Limb (tissue), 2 donors: Measurements from ENCODE around the gene PGA3.
A peak's percentile ranks its signal among the peaks of the same experiment; 100 is the strongest.
"Not testable (repeated sequence)": the region's sequence is repeated elsewhere in the genome, so short reads cannot be mapped to it uniquely, and the experiment has no call there.

Experiments used
- DNase-seq, 2 donors: peaks; one replicate each; pipeline ENCODE4 v3.0.0-alpha.2; 2016; ENCODE audit errors: extremely low spot score in 2 of 2

The PGA3 gene

GRCh38 chr11:61250796-61251765, 47.8 kb downstream of the PGA3 start:
- DNase-seq = peak in 1 of 2 donors; percentile 59

DNA sequence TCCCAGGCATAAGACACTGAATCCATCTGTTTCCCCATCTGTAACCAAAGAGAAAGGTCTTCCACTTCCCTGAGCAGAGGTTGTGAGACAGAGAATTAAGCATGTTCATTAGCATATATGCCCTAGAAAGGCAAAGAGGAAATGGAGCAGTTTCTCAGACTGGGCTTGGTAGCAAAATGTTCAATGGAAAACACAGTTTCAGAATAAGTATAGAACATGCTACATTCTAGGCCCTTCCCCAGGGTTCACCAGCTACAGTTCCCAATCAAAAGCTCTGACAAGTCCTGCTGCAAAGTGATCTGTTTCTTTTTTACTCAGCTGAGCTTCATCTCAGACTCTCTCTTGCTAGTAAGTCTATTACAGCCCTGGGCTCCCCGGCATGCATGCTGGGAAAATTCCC, 49.0 kb downstream of the PGA3 start:
- not testable (repeated sequence) for DNase-seq

DNA sequence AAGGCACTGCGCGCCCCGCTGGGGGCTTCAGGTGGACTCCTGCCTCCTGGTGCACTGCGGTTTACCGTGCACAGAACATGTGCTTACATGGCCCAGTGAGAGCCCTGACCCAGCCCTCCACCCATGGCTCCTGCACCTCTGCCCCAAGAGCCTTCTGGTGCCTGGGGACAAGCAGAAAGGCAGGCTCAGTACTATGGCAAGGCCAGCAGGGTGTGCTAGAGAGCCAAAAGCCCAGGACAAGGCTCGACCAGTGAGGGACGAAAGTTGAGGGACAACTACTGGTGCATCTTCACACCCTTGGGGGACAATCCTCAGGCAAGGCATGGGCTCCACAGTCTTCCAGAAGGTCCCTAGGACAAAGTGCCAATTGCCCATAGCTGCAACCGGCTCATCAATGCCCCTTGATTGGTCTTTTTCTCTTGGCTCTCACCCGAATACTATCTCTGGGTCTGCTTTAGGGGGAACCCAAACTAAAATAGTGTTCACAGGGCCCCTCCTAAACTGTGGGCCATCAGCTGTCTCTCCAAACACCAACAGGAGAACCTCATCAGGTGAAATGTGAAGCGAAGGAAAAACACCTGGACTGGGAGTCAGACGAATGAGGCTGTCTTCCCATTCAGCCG, 51.2 kb downstream of the PGA3 start:
- peak; percentile 13 to 49 for DNase-seq

DNA sequence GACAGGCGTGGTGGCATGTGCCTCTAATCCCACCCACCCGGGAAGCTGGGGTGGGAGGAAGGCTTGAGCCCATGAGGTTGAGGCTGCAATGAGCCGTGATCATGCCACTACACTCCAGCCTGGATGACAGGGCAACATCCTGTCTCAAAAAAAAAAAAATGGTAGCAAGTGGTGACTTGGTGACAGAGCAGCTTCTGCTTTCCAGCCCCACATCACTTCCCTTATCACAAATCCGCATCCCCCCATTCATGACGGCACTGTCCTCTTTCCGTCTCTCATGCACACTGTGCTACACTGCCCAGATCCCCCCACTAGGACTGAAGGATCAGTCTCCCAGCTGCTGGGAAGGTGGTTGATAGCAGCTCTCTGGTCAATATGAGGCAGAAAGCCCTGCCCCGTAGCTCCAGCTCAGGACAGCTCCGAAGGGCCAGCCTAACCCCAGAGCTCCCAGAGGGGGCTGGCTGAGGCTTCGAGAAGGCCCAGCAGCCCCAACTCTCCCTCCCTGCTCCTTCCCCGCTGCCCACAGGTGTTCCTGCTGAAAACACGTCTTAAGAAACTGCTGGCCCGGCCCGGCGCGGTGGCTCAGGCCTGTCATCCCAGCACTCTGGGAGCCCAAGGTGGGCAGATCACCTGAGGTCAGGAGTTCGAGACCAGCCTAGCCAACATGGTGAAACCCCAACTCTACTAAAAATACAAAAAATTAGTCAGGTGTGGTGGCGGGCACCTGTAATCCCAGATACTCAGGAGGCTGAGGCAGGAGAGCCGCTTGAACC, 53.6 kb downstream of the PGA3 start:
- DNase-seq = no peak

DNA sequence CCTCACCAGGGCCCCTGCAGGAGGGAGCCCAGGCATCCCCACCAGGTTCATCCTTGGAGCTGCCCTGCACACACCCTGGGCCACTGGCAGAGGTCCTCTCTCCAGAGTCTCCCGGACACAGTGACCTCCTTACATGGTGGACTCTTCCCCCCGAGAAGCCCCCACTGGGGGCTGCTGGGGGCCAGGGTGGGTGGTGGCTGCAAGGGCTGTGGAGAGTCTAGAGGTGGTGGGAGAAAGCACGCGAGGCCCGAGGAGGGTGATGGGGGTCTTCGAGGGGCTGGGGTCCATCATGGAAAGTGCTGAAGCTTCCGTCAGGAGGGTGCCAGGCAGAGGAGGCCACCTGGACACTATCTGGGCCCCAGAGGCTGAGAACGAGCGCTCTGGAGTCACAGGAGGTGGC, 55.2 kb downstream of the PGA3 start:
- no peak for DNase-seq

GRCh38 chr11:61259363-61259762, 56.0 kb downstream of the PGA3 start:
- no peak for DNase-seq
